Left lung (tissue), 10 donors: ENCODE data around the gene HSPA1L. TPM values are rescaled to one million over a fixed set of nuclear protein-coding genes. Genes with fewer than 3 reads are reported as not detected.
"Not testable (repeated sequence)": the region's sequence is repeated elsewhere in the genome, so short reads cannot be mapped to it uniquely, and the experiment has no call there.

Experiments used
- ATAC-seq: fragments of 200-7000 bp; cut with Tn5 transposase; one replicate; pipeline ENCODE4 v1.9.1; 2020; ENCODE audit warnings: moderate library complexity
- DNase-seq, 4 donors: peaks; one replicate each; pipeline ENCODE4 v3.0.0-alpha.2; 2013 to 2020
- H3K27ac ChIP-seq, 2 donors: fragments of 200-600 bp; sonication (generic) in 1 of 2; one replicate each; pipeline versions ENCODE4 v1.5.0 to v1.8.0; 2020 to 2021
- H3K27me3 ChIP-seq, 2 donors: fragments of 200-600 bp; sonication (generic) in 1 of 2; one replicate each; pipeline versions ENCODE4 v1.5.0 to v1.8.0; 2020 to 2021
- H3K36me3 ChIP-seq, 2 donors: fragments of 200-600 bp; sonication (generic) in 1 of 2; one replicate each; pipeline versions ENCODE4 v1.5.0 to v1.8.0; 2020 to 2021
- H3K4me1 ChIP-seq, 2 donors: fragments of 200-600 bp; one replicate each; pipeline ENCODE4 v1.8.0; 2021
- H3K4me3 ChIP-seq, 2 donors: fragments of 200-600 bp; sonication (generic) in 1 of 2; one replicate each; pipeline versions ENCODE4 v1.5.0 to v1.8.0; 2020 to 2021; ENCODE audit warnings: mild to moderate bottlenecking in 1 of 2
- H3K9me3 ChIP-seq, 2 donors: fragments of 200-600 bp; sonication (generic) in 1 of 2; one replicate each; pipeline versions ENCODE4 v1.5.0 to v1.8.0; 2020 to 2021
- CTCF ChIP-seq, 2 donors: fragments of 200-600 bp; sonication (generic) in 1 of 2; IDR thresholded peaks; one replicate each; pipeline versions ENCODE4 v1.5.0 to v1.8.0; 2021; ENCODE audit warnings: antibody characterized with exemption in 2 of 2
- intact Hi-C, 2 donors: fragments of 100-400 bp; cut with DNase I; formaldehyde crosslinking; loops; one replicate each; pipeline versions ENCODE4 v1.11.2 to v1.14.2; 2022
- polyA plus RNA-seq, 6 donors: library from polyadenylated mRNA; unstranded; fragments of 120-200 nt; gene quantifications; one replicate each; pipeline ENCODE4 v1.2.1, GENCODE V29; 2013; ENCODE audit not compliant: insufficient read length in 6 of 6
- total RNA-seq, 2 donors: library from RNA; stranded (reverse); fragmentation: NEBNext Ultra II Directional; extraction: Animal tissue kit (Norgen Biotek cat#: 25700); gene quantifications; one replicate each; pipeline ENCODE4 v1.2.1, GENCODE V29; 2021
- donor health status: DM: no; HTN: yes; CAD: no.
- donor health status: DM: no; HTN: no; CAD: no.

The HSPA1L gene
- total and polyA plus RNA-seq, 8 donors = 0.99 to 4.4 (median 3.1) TPM

GRCh38 chr6:31838968-31839367, 23.9 kb upstream of the HSPA1L start:
- Histone ChIP-seq H3K9me3 (no peaks in the 10 kb centered on the region), H3K27ac (no peak overlapping the region), H3K4me3 (peak overlapping the region in 1 of 2 donors; percentile 95), H3K27me3 (no peaks in the 10 kb centered on the region), H3K4me1 (peaks cover 31 to 51% of the 10 kb centered on the region in 2 donors), H3K36me3 (peaks cover 0 to 57% of the 10 kb centered on the region in 2 donors)
- TF ChIP-seq CTCF (IDR thresholded peaks at IDR 0.05) = no peak
- DNase-seq (no peak), ATAC-seq (no peak)
- intact Hi-C loops = no loop called here

GRCh38 chr6:31838114-31838553, 23.1 kb upstream of the HSPA1L start:
- H3K4me3 ChIP-seq = peak overlapping the region in 1 of 2 donors; percentile 95
- H3K27ac ChIP-seq, H3K27me3 ChIP-seq, H3K9me3 ChIP-seq, ATAC-seq, DNase-seq, intact Hi-C loops: not testable (repeated sequence)
- H3K4me1 ChIP-seq = peaks cover 31 to 59% of the 10 kb centered on the region in 2 donors
- peaks cover 0 to 57% of the 10 kb centered on the region in 2 donors for H3K36me3 ChIP-seq

- intact Hi-C loops = no loop called here
- peaks cover 0 to 57% of the 10 kb centered on the region in 2 donors for H3K36me3 ChIP-seq
- peak overlapping the region; percentile 87 to 95 for H3K4me3 ChIP-seq
- no peak for TF ChIP-seq CTCF (IDR thresholded peaks at IDR 0.05)
- no peak for DNase-seq
- ATAC-seq = no peak
- H3K27me3 ChIP-seq = no peaks in the 10 kb centered on the region
- H3K4me1 ChIP-seq = peaks cover 35 to 65% of the 10 kb centered on the region in 2 donors
- H3K9me3 ChIP-seq = no peaks in the 10 kb centered on the region
- H3K27ac ChIP-seq = peak overlapping the region; percentile 62 to 92
Measured at GRCh38 chr6:31837369-31838113, 22.5 kb upstream of the HSPA1L start.

GRCh38 chr6:31836474-31837368, 21.6 kb upstream of the HSPA1L start:
- TF ChIP-seq CTCF (IDR thresholded peaks at IDR 0.05) = no peak
- H3K36me3 ChIP-seq = peaks cover 0 to 50% of the 10 kb centered on the region in 2 donors
- ATAC-seq = no peak
- no peaks in the 10 kb centered on the region for H3K9me3 ChIP-seq
- intact Hi-C loops = no loop called here
- DNase-seq = no peak
- peaks cover 38 to 73% of the 10 kb centered on the region in 2 donors for H3K4me1 ChIP-seq
- H3K27ac ChIP-seq = peak overlapping the region; percentile 62 to 92
- no peaks in the 10 kb centered on the region for H3K27me3 ChIP-seq
- peak overlapping the region; percentile 87 to 95 for H3K4me3 ChIP-seq

GRCh38 chr6:31836047-31836473, 21.0 kb upstream of the HSPA1L start:
- Histone ChIP-seq H3K4me3 (peak overlapping the region; percentile 87 to 95), H3K27ac (peak overlapping the region; percentile 62 to 92), H3K27me3 (no peaks in the 10 kb centered on the region), H3K4me1 (peaks cover 45 to 80% of the 10 kb centered on the region in 2 donors), H3K9me3 (no peaks in the 10 kb centered on the region), H3K36me3 (peaks cover 0 to 44% of the 10 kb centered on the region in 2 donors)
- intact Hi-C loops = no loop called here
- no peak for TF ChIP-seq CTCF (IDR thresholded peaks at IDR 0.05)
- DNase-seq = peak in 1 of 4 donors; percentile 46
- no peak for ATAC-seq
